PC-9 (cell line): ENCODE results near the gene TSPAN10.

Experiments
- CTCF ChIP-seq: fragments of 200-600 bp; sonication (generic); conservative IDR thresholded peaks from 2 replicates; pipeline ENCODE4 v1.6.1; 2017; ENCODE audit warnings: mixed run types, antibody characterized with exemption, mild to moderate bottlenecking, moderate library complexity
- EZH2 ChIP-seq: fragments of 200-600 bp; sonication (generic); IDR thresholded peaks from 2 replicates; pipeline ENCODE4 v1.8.0; 2017; ENCODE audit warnings: antibody characterized with exemption, low read depth

- TF ChIP-seq CTCF (no peak), EZH2 (no peak)
Observed at GRCh38 chr17:81685108-81685507, 48.1 kb downstream of the TSPAN10 start.
